Common myeloid progenitor, CD34-positive (primary cell): ENCODE measurements around the gene MARCHF5.

ENCODE experiments used
- CTCF ChIA-PET: fragments of 350-600 bp; sonication (Branson Sonifier 250); formaldehyde crosslinking; loops from one replicate; lab custom pipeline; 2021; ENCODE audit warnings: antibody characterized with exemption; lab: Charles Lee
- POLR2A ChIA-PET: fragments of 350-600 bp; sonication (Branson Sonifier 250); formaldehyde crosslinking; loops from one replicate; lab custom pipeline; 2021; ENCODE audit warnings: antibody characterized with exemption; lab: Charles Lee
- DNase-seq, 3 donors: peaks; one replicate each; pipeline versions ENCODE4 v3.0.0 to v3.0.0-alpha.2; 2013
- H3K27ac ChIP-seq, 2 experiments: 1 replicate in 1 of 2; 2 replicates in 1 of 2; pipeline ENCODE4 v1.7.0; 2013; ENCODE audit warnings: inconsistent platforms in 2 of 2, low read length in 2 of 2, mild to moderate bottlenecking in 2 of 2, low read depth in 1 of 2, moderate library complexity in 1 of 2; ENCODE audit not compliant: severe bottlenecking in 2 of 2, insufficient read depth in 1 of 2, poor library complexity in 1 of 2
- H3K27me3 ChIP-seq, 5 experiments: replicated peaks in 2 of 5; 1 replicate in 3 of 5; 2 replicates in 2 of 5; pipeline versions ENCODE4 v1.6.1 to v1.7.0; 2013; ENCODE audit warnings: low read length in 4 of 5, mild to moderate bottlenecking in 2 of 5, moderate library complexity in 2 of 5, inconsistent platforms in 1 of 5; ENCODE audit not compliant: insufficient read depth in 5 of 5, control insufficient read depth in 4 of 5
- H3K36me3 ChIP-seq, 4 experiments: 1 replicate in 2 of 4; 2 replicates in 2 of 4; pipeline versions ENCODE4 v1.6.1 to v1.7.0; 2013; ENCODE audit warnings: low read length in 3 of 4, control low read depth in 1 of 4, mild to moderate bottlenecking in 1 of 4; ENCODE audit not compliant: control insufficient read depth in 4 of 4, insufficient read depth in 4 of 4
- H3K4me1 ChIP-seq, 4 experiments: 1 replicate in 3 of 4; 2 replicates in 1 of 4; pipeline versions ENCODE4 v1.6.1 to v1.7.1; 2013; ENCODE audit warnings: low read length in 3 of 4, mild to moderate bottlenecking in 3 of 4, control low read depth in 1 of 4, inconsistent platforms in 1 of 4, moderate library complexity in 1 of 4; ENCODE audit not compliant: control insufficient read depth in 4 of 4, insufficient read depth in 4 of 4; ENCODE audit errors: control extremely low read depth in 1 of 4
- H3K4me3 ChIP-seq, 7 experiments: 1 replicate in 4 of 7; 2 replicates in 3 of 7; pipeline versions ENCODE4 v1.5.1 to v1.7.0; 2013; ENCODE audit warnings: mild to moderate bottlenecking in 7 of 7, low read length in 6 of 7, moderate library complexity in 6 of 7, inconsistent platforms in 2 of 7, low read depth in 2 of 7, control low read depth in 1 of 7; ENCODE audit not compliant: insufficient read depth in 4 of 7, control insufficient read depth in 1 of 7; ENCODE audit errors: extremely low read depth in 1 of 7
- H3K9me3 ChIP-seq, 5 experiments: 1 replicate in 4 of 5; 2 replicates in 1 of 5; pipeline versions ENCODE4 v1.6.1 to v1.7.1; 2013; ENCODE audit warnings: low read length in 4 of 5, mild to moderate bottlenecking in 2 of 5, inconsistent platforms in 1 of 5, low read depth in 1 of 5, moderate library complexity in 1 of 5; ENCODE audit not compliant: control insufficient read depth in 4 of 5, insufficient read depth in 2 of 5; ENCODE audit errors: control extremely low read depth in 1 of 5
- WGBS: methylation state at CpG from one replicate; pipeline ENCODE4 v1.1.5; 2013; ENCODE audit not compliant: insufficient coverage; 5-methylcytosine and 5-hydroxymethylcytosine counted together

MARCHF5 gene

DNA sequence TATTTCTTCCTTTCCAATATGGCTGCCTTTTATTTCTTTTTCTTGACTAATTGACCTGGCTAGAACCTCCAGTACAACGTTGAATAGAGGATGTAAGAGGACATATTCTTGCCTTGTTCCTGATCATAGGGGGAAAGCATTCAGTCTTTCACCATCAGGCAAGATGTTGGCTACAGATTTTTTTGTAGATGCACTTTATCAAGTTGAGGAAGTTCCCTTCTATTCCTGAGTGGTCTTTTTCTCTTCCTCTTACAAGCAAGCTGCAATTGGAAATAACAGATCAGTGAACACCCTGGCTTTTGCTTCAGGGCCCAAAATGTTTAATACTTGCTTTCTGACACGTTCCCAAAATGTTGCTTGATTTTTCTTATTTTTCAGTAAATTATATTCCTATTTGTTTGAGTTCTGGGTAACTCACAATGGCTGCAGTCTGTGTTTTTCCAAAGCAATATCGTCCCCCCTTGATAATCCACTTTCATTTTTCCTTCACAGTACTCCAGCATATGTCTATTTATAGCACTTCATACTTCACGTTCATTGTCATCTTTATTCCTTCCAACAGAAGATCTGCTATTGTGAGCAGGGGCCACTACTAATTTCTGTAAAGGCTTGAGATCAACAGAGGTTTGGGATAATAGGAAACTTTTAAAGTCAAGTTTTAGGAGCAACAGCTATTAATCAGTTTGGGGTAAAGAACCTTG, 11.8 kb upstream of the MARCHF5 start:
- no peaks in the 10 kb centered on the region for H3K9me3 ChIP-seq
- peaks cover 0 to 8% (median 6%) of the 10 kb centered on the region in 4 experiments for H3K4me1 ChIP-seq
- no peak overlapping the region for H3K27ac ChIP-seq
- WGBS, result 0% methylated on average over 1 of the region's 4 CpGs
- no peaks in the 10 kb centered on the region for H3K27me3 ChIP-seq
- ChIA-PET CTCF (interaction anchor here (0.6 to 1.1 kb wide), 3 partner anchors 11 to 224 kb away, joined by 3 read pairs; no protein-coding TSS in a partner anchor), POLR2A (interaction anchor here (0.6 kb wide), 1 partner anchor 274 kb away, joined by 3 read pairs; no protein-coding TSS in a partner anchor)
- peak overlapping the region in 1 of 7 experiments; percentile 38 for H3K4me3 ChIP-seq
- no peaks in the 10 kb centered on the region for H3K36me3 ChIP-seq
- DNase-seq, result peak in 2 of 3 donors; percentile 40 to 53

DNA sequence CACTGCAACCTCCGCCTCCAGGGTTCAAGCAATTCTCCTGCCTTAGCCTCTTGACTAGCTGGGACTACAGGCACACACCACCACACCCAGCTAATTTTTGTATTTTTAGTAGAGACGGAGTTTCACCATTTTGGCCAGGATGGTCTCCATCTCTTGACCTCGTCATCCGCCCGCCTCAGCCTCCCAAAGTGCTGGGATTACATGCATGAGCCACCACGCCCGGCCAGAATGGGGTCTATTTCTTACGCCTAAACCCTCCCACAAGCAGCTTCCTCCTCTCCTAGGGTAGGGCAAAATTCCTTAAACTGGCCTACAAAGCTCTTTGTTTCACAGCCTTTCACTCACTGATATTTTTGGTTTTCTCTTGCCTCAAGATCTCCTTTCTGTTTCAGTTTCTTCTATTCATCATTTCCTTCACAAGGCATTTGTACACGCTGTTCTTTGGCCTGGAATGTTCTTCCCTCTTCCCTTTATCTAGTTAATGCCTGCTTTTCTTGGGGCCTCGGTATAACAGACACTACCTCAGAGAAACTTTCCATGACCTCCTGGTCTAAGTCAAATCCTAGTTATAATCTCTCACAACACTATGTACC, 6.8 kb upstream of the MARCHF5 start:
- 84% methylated on average over 10 of the region's 10 CpGs for WGBS
- Histone ChIP-seq H3K4me3 (peak overlapping the region in 1 of 7 experiments; percentile 30), H3K27me3 (no peaks in the 10 kb centered on the region), H3K27ac (no peak overlapping the region), H3K4me1 (peaks cover 0 to 7% (median 3%) of the 10 kb centered on the region in 4 experiments), H3K36me3 (no peaks in the 10 kb centered on the region), H3K9me3 (no peaks in the 10 kb centered on the region)
- ChIA-PET CTCF (interaction anchor here (1.2 to 2.1 kb wide), 2 partner anchors 9 to 44 kb away, joined by 3 to 7 read pairs; no protein-coding TSS in a partner anchor), POLR2A (no interaction called here)
- no peak for DNase-seq

DNA sequence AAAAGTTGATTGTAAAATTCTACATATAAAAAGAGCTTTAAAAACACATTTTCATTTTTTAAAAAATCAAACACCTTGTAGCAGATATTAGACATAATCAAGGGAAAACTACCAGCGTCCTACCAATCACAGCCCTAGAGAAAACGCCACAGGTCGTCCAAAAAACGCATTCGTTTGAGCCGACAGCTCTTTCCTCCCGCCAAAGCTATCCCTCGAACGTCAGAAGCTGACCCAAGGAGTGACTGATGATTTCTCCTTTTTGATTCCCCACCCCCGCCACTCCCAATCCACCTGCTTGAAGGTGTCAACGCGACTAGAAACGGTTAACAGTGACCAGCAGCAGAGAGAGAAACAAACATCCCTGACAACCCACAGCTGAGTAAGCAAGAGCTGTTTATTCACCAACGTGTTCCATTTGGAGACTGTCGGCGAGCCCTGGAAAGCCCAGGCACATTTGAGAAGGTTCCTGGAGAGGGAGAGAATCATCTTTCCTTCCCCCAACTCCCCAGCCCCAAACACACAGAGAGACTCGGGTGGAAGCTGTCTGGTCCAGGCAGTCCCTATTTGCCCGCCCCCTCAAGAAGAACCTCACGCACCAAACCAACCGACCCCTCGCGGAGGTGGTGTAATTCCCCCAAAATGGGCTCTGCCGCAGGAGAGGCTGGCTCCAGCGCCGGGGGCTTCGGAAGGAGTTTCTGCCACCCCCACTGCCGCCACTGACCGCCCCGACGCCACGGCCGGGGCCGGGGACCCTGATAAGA, 711 bp upstream of the MARCHF5 start:
- whole genome bisulfite sequencing, result 0% methylated on average over 32 of the region's 33 CpGs
- Histone ChIP-seq H3K4me1 (peaks cover 5 to 17% (median 15%) of the 10 kb centered on the region in 4 experiments), H3K27ac (peak overlapping the region; percentile 85 to 91), H3K4me3 (peak overlapping the region; percentile 65 to 99 (median 96)), H3K9me3 (no peaks in the 10 kb centered on the region), H3K27me3 (no peaks in the 10 kb centered on the region), H3K36me3 (peaks cover 0 to 16% (median 3%) of the 10 kb centered on the region in 4 experiments)
- CTCF ChIA-PET, result interaction anchor here (0.7 to 6.1 kb wide), 6 partner anchors 11 to 202 kb away, joined by 3 to 47 read pairs (median 3); no protein-coding TSS in a partner anchor
- POLR2A ChIA-PET, result interaction anchor here (0.6 to 1.6 kb wide), 3 partner anchors 47 to 109 kb away, joined by 3 to 5 read pairs (median 5); no protein-coding TSS in a partner anchor
- DNase-seq, result peak; percentile 38 to 72 (median 63)

DNA sequence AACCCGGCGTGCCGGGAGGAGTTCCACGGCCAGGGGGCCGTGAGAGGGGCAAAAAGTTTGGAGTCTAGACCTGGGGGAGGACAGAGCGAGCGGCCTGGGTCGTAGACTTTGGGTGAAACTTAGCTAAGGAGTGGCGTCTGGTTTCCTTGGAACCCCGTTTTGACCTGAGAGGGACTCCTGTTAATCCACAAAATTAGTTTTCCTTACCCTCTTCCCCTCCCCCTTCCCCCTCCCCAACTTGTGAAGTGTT, 574 bp downstream of the MARCHF5 start:
- no peaks in the 10 kb centered on the region for H3K9me3 ChIP-seq
- ChIA-PET CTCF (interaction anchor here (0.6 to 6.1 kb wide), 11 partner anchors 18 to 283 kb away, joined by 3 to 47 read pairs (median 4); no protein-coding TSS in a partner anchor), POLR2A (interaction anchor here (0.5 to 1.4 kb wide), 2 partner anchors 43 to 49 kb away, joined by 4 to 5 read pairs; no protein-coding TSS in a partner anchor)
- no peaks in the 10 kb centered on the region for H3K27me3 ChIP-seq
- 0% methylated on average over 8 of the region's 10 CpGs for WGBS
- peak overlapping the region; percentile 65 to 99 (median 96) for H3K4me3 ChIP-seq
- no peak for DNase-seq
- peaks cover 5 to 17% (median 15%) of the 10 kb centered on the region in 4 experiments for H3K4me1 ChIP-seq
- peak overlapping the region; percentile 85 to 91 for H3K27ac ChIP-seq
- peaks cover 0 to 18% (median 4%) of the 10 kb centered on the region in 4 experiments for H3K36me3 ChIP-seq

DNA sequence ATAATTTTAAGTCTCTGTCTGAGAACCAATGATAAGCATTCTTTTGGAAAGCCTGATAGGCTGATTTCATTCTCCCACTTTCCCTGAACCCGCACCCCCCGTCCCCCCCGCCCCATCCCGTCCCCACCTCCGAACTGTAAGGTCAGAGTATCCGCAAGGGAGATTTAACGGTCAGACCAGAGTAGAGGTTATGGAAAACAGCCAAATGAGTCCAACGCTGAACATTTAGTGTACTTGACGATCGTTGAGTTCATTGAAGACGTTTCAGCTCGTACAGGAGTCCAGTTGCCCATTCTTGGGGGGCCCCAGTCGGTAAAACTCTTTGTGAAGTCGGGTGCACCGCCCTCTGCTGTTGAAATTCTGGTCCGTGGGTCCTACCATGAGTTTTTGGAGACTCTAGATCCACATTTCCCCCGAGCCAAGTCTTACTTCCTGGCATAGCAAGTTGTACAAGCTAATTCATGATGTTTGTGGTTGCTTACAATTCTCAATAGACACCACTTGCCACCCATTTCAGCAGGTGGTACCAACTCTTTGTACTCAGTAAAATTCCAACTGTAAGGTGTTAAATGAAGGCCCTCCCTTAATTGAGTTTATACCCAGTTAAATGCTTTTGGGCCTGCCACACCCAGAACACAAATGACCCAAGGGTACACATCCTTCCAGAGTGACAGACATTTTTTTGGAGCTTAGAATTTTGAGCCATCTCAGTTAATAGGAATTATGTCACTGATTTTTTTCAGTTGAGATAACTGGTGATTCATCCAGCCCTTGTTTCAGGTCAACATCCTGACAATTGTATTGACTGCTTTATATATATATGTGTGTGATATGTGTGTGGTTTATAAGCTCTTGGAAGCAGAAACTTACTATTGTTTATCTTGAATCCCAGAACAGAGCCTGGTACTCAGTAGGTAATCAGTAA, 1.2 kb downstream of the MARCHF5 start:
- WGBS, result 0% methylated on average over 12 of the region's 17 CpGs
- peaks cover 5 to 17% (median 15%) of the 10 kb centered on the region in 4 experiments for H3K4me1 ChIP-seq
- peaks cover 0 to 19% (median 5%) of the 10 kb centered on the region in 4 experiments for H3K36me3 ChIP-seq
- no peaks in the 10 kb centered on the region for H3K9me3 ChIP-seq
- H3K4me3 ChIP-seq, result peak overlapping the region in 6 of 7 experiments; percentile 65 to 99 (median 96)
- no peaks in the 10 kb centered on the region for H3K27me3 ChIP-seq
- peak; percentile 80 to 86 (median 85) for DNase-seq
- ChIA-PET CTCF (interaction anchor here (0.6 to 6.1 kb wide), 17 partner anchors 13 to 238 kb away, joined by 3 to 47 read pairs (median 3); no protein-coding TSS in a partner anchor), POLR2A (no interaction called here)
- peak overlapping the region in 1 of 2 experiments; percentile 91 for H3K27ac ChIP-seq

DNA sequence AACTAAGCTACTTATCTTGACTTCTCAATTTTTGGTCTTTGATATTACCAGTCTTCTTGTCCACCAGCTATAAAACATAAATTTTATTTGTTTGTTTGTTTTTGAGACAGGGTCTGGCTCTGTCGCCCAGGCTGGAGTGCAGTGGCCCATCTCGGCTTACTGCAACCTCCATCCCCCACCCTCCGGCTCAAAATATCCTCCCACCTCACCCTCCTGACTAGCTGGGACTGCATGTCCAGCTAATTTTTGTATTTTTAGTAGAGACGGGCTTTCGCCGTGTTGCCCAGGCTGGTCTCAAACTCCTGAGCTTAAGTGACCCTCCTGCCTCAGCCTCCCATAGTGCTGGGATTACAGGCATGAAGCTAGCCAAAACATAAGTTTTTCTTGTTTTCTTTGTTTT, 7.5 kb downstream of the MARCHF5 start:
- Histone ChIP-seq H3K4me1 (peaks cover 0 to 3% (median 0%) of the 10 kb centered on the region in 4 experiments), H3K27ac (no peak overlapping the region), H3K4me3 (no peak overlapping the region), H3K36me3 (peaks cover 4 to 24% (median 6%) of the 10 kb centered on the region in 4 experiments), H3K27me3 (no peaks in the 10 kb centered on the region), H3K9me3 (no peaks in the 10 kb centered on the region)
- WGBS, result 98% methylated on average over 4 of the region's 6 CpGs
- no peak for DNase-seq
- CTCF ChIA-PET, result interaction anchor here (1.0 kb wide), 1 partner anchor 11 kb away, joined by 4 read pairs; no protein-coding TSS in a partner anchor
- POLR2A ChIA-PET, result no interaction called here
